GM18907 (cell line): ENCODE results near the gene PODXL2.

ENCODE experiments used
- ATAC-seq: cut with Tn5 transposase; IDR thresholded peaks from one replicate; pipeline ENCODE4 v1.9.1; 2021; ENCODE audit warnings: mild to moderate bottlenecking, moderate library complexity; ENCODE audit not compliant: unreplicated experiment

The PODXL2 gene

DNA sequence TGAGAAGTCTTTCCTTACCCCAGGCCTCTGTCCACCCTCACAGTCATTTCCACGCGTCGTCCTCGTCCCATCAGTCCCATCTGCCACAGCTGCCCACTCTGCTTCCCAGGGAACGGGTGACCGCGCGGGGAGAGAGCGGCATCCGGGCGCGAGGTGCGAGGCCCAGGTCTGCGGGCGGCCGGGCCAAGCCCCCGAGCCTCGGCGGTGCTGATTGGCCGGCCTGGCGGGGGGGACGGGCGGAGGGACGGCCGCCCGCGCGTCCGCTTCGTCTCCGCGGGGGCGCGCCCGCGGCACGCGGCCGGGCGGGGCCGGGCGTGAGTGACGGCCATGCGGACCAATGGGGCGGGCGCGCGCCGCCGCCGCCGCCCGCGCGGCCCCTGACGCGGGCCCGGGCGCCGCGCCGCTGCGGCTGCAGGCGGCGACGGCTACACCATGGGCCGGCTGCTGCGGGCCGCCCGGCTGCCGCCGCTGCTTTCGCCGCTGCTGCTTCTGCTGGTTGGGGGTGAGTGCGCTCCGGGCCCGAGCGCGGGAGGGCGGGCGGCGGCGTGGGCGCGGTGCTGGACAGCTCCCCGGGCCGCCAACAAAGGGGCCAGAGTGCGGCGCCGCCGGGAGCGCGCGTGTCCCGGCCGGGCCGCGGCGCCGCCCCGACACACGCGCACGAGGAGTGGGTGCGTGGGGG is at the start of gene PODXL2:
Gene PODXL2 (plus strand): TSS at position 398 of the 679 bp plus-strand sequence. CDS start 35 bp downstream, at position 433.
- ATAC-seq: no peak

- no peak for ATAC-seq
Measured at GRCh38 chr3:127580327-127581060, 48.5 kb upstream of the PODXL2 start.

DNA sequence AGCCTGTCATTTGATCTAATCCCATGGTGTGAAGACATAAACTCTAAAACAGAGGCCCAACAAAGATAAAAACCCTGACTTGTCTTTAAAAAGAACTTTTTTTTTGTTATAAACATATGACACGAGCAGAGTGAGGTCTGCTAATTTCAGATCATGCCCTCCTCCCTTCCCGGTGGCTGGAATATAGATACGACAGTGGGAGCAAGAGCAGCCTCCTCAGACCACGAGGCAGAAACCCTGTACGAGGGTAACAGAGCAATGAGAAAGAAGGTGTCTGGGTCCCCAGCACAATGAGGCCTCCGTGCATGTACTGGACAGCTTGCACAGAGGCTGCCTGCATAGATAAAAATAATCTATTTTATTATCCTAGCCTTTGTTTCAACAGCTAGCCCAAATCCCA is 44.3 kb upstream of the PODXL2 start:
- no peak for ATAC-seq

- no peak for ATAC-seq
Measured at GRCh38 chr3:127585163-127585812, 43.7 kb upstream of the PODXL2 start.

- ATAC-seq: no peak
Measured at GRCh38 chr3:127585813-127586413, 43.1 kb upstream of the PODXL2 start.

DNA sequence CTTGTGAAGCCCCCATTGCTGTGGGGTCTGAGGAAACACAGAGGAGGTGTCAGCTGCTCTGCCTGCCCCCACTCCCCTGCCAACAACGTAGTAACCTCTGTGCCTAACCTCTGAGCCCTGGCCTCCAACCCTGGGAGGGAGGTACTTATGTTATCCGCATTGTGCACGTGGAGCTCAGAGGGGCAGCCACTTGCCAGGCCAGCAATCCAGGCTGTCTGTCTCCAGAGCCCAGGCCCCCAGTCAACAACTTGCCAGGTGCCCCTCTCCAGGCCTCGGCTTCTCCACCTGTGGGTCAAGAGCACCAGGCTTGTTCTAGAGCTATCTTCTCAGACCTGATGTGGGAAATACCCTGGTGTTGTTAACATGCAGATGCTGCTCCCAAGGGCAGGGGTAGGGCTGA is 41.1 kb upstream of the PODXL2 start:
- ATAC-seq: no peak

GRCh38 chr3:127588806-127589577 is 40.0 kb upstream of the PODXL2 start:
- no peak for ATAC-seq

GRCh38 chr3:127589600-127590281 is 39.2 kb upstream of the PODXL2 start:
- ATAC-seq: peak; percentile 2

- peak; percentile 41 for ATAC-seq
Measured at GRCh38 chr3:127590282-127590592, 38.7 kb upstream of the PODXL2 start.

DNA sequence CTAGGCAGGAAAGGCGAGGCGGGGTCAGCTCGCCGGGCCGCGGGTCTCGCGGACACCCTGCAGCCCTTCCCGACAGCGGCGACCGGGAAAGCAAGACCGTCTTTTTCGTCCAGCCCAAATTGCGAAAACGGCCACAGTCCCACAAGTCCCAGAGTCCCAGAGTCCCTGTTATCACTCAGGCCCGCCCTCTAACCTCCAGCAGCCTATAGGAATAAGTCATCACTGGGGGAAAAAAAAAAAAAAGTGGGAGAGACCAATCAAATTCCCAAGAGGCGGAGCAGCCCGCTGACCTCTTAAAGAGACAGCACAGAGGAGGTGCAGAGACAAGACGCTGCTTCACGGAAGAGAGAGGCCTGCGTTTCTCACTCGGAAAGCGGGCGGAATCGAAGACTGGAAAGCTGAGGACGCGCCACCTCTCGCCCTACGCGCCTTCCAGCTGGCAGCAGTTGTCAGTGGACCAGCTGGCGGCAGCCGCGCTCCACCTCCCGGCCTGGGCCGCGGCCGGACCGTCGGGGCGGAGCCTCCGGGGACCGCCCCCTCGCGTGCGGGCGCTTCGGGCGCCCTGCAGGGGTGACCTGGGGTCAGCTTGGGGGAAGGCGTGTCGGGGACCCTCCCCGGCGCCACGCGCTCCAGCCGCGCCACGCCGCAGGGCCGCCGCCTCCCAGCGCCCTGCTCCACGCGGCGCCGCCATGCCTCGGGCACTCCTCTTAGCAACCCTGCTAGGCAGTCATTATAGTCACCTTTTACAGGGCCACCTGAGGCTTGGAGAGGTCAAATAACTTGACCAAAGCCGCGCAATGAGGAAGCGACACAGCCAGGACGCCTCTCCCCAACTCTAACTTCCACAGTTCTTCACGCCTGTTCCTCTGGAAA is 38.2 kb upstream of the PODXL2 start, which contains the start of gene TPRA1:
Gene TPRA1 (minus strand): TSS at position 141 of the 873 bp plus-strand sequence. CDS start 10,587 bp downstream, outside the sequence.
- peak; percentile 80 for ATAC-seq

GRCh38 chr3:127593178-127593577 is 35.8 kb upstream of the PODXL2 start:
- ATAC-seq: no peak

- ATAC-seq: no peak
Measured at GRCh38 chr3:127595303-127595702, 33.7 kb upstream of the PODXL2 start.

DNA sequence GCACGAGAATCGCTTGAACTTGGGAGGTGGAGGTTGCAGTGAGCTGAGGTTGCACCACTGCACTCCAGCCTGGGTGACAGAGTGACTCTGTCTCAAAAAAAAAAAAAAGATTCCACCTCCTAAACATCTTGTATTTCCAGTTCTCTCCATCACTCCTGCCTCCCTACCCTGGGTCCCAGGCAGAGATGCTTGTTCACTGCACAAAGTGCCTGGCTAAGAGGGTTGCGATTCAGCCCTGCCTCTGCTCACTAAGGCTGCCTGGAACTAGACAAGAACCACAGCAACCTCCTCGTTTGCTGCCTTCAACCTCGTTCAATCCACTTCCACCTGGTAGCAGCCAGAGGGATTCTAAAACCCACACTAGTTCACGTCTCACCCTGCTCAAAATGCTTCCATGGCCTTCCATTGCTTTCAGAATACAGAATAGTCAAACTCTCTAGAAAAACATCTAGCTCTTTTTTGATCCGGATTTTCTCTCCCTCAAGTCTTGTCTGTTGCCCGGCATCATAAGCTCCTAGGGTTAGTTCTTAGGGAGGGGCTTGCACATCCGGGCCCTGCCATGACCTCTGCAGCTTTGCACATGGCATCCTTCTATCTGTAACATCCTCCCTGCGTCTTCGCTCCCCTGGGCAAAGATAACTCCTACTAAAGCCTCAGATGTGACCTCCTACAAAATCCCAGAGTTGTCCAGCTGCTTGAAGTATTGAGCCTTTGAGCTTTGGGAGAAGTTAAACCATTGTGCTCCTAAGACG is 31.8 kb upstream of the PODXL2 start:
- ATAC-seq: no peak

DNA sequence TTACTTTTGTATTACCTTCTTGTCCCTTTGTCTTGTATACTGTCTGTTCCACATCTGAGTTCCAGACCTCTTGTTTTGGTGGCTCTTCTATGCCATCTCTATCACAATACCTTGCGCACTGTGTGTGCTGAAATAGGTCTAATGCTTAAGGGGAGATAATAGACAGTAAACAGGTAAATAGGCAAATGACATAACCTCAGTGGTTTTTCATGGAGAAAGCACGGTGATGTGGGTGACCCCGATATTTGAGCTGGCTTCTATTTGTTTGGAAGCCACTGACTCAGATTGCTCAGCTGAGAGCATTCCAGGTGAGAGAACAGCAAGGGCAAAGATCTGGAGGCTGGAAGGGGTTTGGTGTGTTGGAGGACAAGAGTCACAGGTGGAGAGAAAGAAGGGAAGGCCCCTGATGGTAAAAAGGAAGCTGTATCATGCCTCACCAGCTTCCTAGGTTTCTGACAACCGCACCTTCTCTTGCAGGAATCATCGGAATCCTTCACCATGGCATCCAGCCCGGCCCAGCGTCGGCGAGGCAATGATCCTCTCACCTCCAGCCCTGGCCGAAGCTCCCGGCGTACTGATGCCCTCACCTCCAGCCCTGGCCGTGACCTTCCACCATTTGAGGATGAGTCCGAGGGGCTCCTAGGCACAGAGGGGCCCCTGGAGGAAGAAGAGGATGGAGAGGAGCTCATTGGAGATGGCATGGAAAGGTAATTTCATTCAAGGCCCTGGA is 30.0 kb upstream of the PODXL2 start:
- no peak for ATAC-seq

DNA sequence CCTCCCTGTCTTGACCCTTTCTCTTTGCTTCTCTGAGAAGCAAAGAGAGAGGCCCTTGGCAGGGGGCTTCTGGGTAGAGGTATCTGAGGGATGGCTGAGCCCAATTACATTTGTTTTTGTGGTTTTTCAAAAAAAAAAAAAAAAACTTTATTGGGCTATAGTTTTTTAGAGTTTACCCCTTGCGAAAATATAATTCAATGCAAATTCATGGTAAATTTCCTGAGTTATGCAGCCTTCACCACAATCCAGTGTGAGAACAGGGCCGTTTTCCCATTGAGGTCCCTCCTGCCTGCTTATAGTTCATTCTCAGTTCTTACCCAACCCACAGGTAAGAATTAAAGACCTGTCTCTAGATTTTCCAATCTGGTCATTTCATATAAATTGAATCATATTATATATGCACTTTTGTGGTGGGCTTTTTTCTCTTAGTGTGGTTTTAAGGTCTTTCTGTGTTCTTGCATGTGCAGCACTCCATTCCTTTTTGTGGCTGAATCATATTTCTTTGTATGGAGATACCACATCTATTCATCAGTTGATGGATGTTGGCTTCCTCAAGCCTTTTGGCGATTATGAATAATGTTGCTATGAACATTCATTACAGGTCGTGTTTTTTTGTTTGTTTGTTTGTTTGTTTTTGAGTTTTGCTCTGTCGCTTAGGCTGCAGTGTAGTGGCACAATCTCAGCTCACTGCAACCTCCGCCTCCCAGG is 28.1 kb upstream of the PODXL2 start:
- no peak for ATAC-seq

GRCh38 chr3:127604035-127604434 is 24.9 kb upstream of the PODXL2 start:
- ATAC-seq: no peak

DNA sequence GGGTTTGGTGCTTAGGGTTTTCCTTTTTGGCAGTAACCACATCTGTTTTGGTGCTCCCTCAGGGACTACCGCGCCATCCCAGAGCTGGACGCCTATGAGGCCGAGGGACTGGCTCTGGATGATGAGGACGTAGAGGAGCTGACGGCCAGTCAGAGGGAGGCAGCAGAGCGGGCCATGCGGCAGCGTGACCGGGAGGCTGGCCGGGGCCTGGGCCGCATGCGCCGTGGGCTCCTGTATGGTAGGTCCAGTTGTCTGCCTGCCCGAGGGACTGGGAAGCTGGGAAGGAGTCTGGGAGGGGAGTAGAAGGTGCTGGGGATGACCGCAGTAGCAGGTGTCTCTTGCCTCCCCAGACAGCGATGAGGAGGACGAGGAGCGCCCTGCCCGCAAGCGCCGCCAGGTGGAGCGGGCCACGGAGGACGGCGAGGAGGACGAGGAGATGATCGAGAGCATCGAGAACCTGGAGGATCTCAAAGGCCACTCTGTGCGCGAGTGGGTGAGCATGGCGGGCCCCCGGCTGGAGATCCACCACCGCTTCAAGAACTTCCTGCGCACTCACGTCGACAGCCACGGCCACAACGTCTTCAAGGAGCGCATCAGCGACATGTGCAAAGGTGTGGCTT is 24.3 kb upstream of the PODXL2 start:
- ATAC-seq: no peak
